ENCODE results near the gene OBI1. TPM values are rescaled to one million over a fixed set of nuclear protein-coding genes. Genes with fewer than 3 reads are reported as not detected.

Gene OBI1
- total and polyA plus RNA-seq, 9 of the 15 experiments (the other 6 are each of a cell fraction or from before 2014, with no cell fraction given) = 8.7 to 18.4 (median 14.2) TPM

DNA sequence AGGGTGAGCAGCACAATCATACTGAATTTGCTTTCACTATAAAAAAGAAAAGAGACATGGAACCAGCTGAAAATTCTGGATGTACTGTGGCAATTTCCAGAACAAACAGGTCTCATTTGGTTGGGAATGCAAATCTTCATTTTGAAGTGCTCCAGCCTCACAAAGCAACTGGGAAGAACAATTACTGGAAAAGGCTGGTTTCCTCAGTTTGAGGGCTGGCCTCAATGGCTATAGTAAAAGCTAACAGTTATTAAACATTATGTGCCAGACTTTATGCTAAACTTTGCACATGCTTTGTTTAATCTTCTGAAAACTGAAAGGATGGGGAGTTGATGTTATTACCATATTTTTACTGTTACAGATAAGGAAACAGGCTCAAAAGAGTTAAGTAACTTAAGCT, 3.0 kb downstream of the OBI1 start:
- intact Hi-C loops (cut with micrococcal nuclease) (no loop called here), in situ Hi-C loops (cut with MboI) (no loop called here)
- TF ChIP-seq POLR2G (IDR thresholded peaks at IDR 0.05; ENCODE audit: low read depth, low read length) (no peak), KDM2B (CRISPR knock-in tag; IDR thresholded peaks at IDR 0.05) (no peak), ERF (CRISPR knock-in tag; IDR thresholded peaks at IDR 0.05) (no peak), CBFB (CRISPR knock-in tag; IDR thresholded peaks at IDR 0.05) (no peak), EHMT2 (IDR thresholded peaks at IDR 0.05) (no peak), HMGXB4 (CRISPR knock-in tag; IDR thresholded peaks at IDR 0.05) (no peak), XRCC4 (IDR thresholded peaks at IDR 0.05; ENCODE audit: extremely low read depth, insufficient read depth, insufficient read length) (no peak), TAF9B (IDR thresholded peaks at IDR 0.05; ENCODE audit: partially characterized antibody) (no peak), DIDO1 (tag; IDR thresholded peaks at IDR 0.05; ENCODE audit: low read depth) (no peak)
- TF ChIP-seq, protein P1, sequence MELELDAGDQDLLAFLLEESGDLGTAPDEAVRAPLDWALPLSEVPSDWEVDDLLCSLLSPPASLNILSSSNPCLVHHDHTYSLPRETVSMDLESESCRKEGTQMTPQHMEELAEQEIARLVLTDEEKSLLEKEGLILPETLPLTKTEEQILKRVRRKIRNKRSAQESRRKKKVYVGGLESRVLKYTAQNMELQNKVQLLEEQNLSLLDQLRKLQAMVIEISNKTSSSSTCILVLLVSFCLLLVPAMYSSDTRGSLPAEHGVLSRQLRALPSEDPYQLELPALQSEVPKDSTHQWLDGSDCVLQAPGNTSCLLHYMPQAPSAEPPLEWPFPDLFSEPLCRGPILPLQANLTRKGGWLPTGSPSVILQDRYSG (tag; conservative IDR thresholded peaks at IDR 0.05; ENCODE audit: low read depth) = no peak
- TF ChIP-seq, protein P2, sequence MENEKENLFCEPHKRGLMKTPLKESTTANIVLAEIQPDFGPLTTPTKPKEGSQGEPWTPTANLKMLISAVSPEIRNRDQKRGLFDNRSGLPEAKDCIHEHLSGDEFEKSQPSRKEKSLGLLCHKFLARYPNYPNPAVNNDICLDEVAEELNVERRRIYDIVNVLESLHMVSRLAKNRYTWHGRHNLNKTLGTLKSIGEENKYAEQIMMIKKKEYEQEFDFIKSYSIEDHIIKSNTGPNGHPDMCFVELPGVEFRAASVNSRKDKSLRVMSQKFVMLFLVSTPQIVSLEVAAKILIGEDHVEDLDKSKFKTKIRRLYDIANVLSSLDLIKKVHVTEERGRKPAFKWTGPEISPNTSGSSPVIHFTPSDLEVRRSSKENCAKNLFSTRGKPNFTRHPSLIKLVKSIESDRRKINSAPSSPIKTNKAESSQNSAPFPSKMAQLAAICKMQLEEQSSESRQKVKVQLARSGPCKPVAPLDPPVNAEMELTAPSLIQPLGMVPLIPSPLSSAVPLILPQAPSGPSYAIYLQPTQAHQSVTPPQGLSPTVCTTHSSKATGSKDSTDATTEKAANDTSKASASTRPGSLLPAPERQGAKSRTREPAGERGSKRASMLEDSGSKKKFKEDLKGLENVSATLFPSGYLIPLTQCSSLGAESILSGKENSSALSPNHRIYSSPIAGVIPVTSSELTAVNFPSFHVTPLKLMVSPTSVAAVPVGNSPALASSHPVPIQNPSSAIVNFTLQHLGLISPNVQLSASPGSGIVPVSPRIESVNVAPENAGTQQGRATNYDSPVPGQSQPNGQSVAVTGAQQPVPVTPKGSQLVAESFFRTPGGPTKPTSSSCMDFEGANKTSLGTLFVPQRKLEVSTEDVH (IDR thresholded peaks at IDR 0.05; ENCODE audit: low read depth, partially characterized antibody) = no peak
- BruUV-seq (replicated peaks) = no TSS peak
- FAIRE-seq = no peak
- Histone ChIP-seq H3K36me3 (ENCODE audit: control insufficient read depth, insufficient read depth, low read length) (peaks cover 6% of the 10 kb centered on the region; the same call in 2 of the 3 replicates), H3K9me3 (replicated peaks; ENCODE audit: control insufficient read depth, insufficient read depth, low read depth, low read length) (no peaks in the 10 kb centered on the region), H2AFZ (ENCODE audit: low read depth, low read length) (no peak overlapping the region), H4K20me1 (replicated peaks; ENCODE audit: control insufficient read depth, insufficient read depth, low read length) (peaks cover 14% of the 10 kb centered on the region; the same call in 1 of the 2 replicates), H3K4me1 (replicated peaks in 1 of 2; ENCODE audit: control insufficient read depth in 2 of 2, insufficient read depth in 2 of 2, low read length in 2 of 2) (peaks cover 0 to 4% of the 10 kb centered on the region in 2 experiments; a peak in 3 of 5 replicates), H3K4me3 (no peak overlapping the region), H3K79me2 (ENCODE audit: control insufficient read depth, insufficient read depth, low read length) (peaks cover 79% of the 10 kb centered on the region), H3K9ac (ENCODE audit: insufficient read depth in 1 of 2, low read depth in 2 of 2, low read length in 2 of 2) (no peak overlapping the region), H3K27me3 (ENCODE audit: control insufficient read depth in 2 of 2, insufficient read depth in 2 of 2, low read length in 2 of 2) (no peaks in the 10 kb centered on the region), H3K4me2 (ENCODE audit: insufficient read depth, low read length) (no peak overlapping the region), H3K9me1 (ENCODE audit: control insufficient read depth, insufficient read depth, low read length) (peaks cover 4% of the 10 kb centered on the region), H3K27ac (ENCODE audit: extremely low read depth, low read depth, low read length) (no peak overlapping the region)
- ChIA-PET CTCF (ENCODE audit: low intra/inter-chr PET ratio) (no interaction called here), POLR2A (no interaction called here)
- no peak for ATAC-seq
- DNase-seq (ENCODE audit: extremely low read depth in 1 of 4, low spot score in 3 of 4) = no peak

All from K562 (cell line).